ENCODE data around the gene ERI2. TPM values are rescaled to one million over a fixed set of nuclear protein-coding genes. Genes with fewer than 3 reads are reported as not detected.

Gene ERI2
- total and polyA plus RNA-seq, 2 of the 13 experiments (the other 11 are each of a cell fraction or from before 2014, with no cell fraction given), result 17.4 to 41.3 TPM

GRCh38 chr16:20803561-20804214 lies 2.6 kb downstream of the ERI2 start (continued):
- TF ChIP-seq BCLAF1 (IDR thresholded peaks at IDR 0.05) (no peak), HDAC1 (CRISPR knock-in tag; IDR thresholded peaks at IDR 0.05) (0 out of 2 replicates have a peak, but pooled peaks have one; percentile 49), ZXDC (CRISPR knock-in tag; IDR thresholded peaks at IDR 0.05) (no peak), ZNF546 (CRISPR knock-in tag; conservative IDR thresholded peaks at IDR 0.05) (peak; percentile 62; the same call in 1 of the 2 replicates), SRSF1 (optimal IDR thresholded peaks at IDR 0.05; ENCODE audit: low read depth, low read length) (no peak), RNF2 (conservative IDR thresholded peaks at IDR 0.05; ENCODE audit: low read depth) (no peak), ZNF788 (CRISPR knock-in tag; IDR thresholded peaks at IDR 0.05; ENCODE audit: borderline replicate concordance) (peak; percentile 79; the same call in 1 of the 2 replicates), SNAPC5 (CRISPR knock-in tag; IDR thresholded peaks at IDR 0.05; ENCODE audit: borderline replicate concordance) (peak; percentile 84; the same call in 1 of the 2 replicates), ZNF354B (CRISPR knock-in tag; IDR thresholded peaks at IDR 0.05) (peak; percentile 92), DMAP1 (CRISPR knock-in tag; IDR thresholded peaks at IDR 0.05) (no peak; the same call in 1 of the 2 replicates), STAG1 (CRISPR knock-in tag; IDR thresholded peaks at IDR 0.05) (no peak), ZEB1 (IDR thresholded peaks at IDR 0.05; ENCODE audit: insufficient replicate concordance, low read depth) (peak; percentile 86), IRF2 (CRISPR knock-in tag; IDR thresholded peaks at IDR 0.05) (peak; percentile 49; the same call in 1 of the 2 replicates), ZNF367 (CRISPR knock-in tag; IDR thresholded peaks at IDR 0.05; ENCODE audit: borderline replicate concordance) (no peak), ASH2L (IDR thresholded peaks at IDR 0.05; ENCODE audit: insufficient read length, low read depth, low read length) (peak; percentile 80), ZBTB38 (CRISPR knock-in tag; IDR thresholded peaks at IDR 0.05) (no peak), ZNF850 (CRISPR knock-in tag; conservative IDR thresholded peaks at IDR 0.05) (no peak), SKI (IDR thresholded peaks at IDR 0.05; ENCODE audit: partially characterized antibody) (no peak), SIN3B (IDR thresholded peaks at IDR 0.05; ENCODE audit: low read length) (no peak), TAF15 (IDR thresholded peaks at IDR 0.05; ENCODE audit: low read depth, low read length, poor library complexity, severe bottlenecking) (no peak), SIX4 (CRISPR knock-in tag; IDR thresholded peaks at IDR 0.05) (no peak), ZNF235 (CRISPR knock-in tag; IDR thresholded peaks at IDR 0.05; ENCODE audit: borderline replicate concordance) (no peak), ZNF331 (CRISPR knock-in tag; IDR thresholded peaks at IDR 0.05) (peak; percentile 83), PTBP1 (IDR thresholded peaks at IDR 0.05; ENCODE audit: low read depth, low read length, poor library complexity, severe bottlenecking) (no peak), GABPB1 (CRISPR knock-in tag; IDR thresholded peaks at IDR 0.05) (no peak), KLF12 (CRISPR knock-in tag; IDR thresholded peaks at IDR 0.05; ENCODE audit: borderline replicate concordance) (no peak)

All from HepG2 (cell line).